ENCODE data around the gene TSTD1. TPM values are rescaled to one million over a fixed set of nuclear protein-coding genes. Genes with fewer than 3 reads are reported as not detected.

TSTD1 gene
- total RNA-seq, 4 donors from 2014 or later: 15.7 to 46.9 (median 37.4) TPM

DNA sequence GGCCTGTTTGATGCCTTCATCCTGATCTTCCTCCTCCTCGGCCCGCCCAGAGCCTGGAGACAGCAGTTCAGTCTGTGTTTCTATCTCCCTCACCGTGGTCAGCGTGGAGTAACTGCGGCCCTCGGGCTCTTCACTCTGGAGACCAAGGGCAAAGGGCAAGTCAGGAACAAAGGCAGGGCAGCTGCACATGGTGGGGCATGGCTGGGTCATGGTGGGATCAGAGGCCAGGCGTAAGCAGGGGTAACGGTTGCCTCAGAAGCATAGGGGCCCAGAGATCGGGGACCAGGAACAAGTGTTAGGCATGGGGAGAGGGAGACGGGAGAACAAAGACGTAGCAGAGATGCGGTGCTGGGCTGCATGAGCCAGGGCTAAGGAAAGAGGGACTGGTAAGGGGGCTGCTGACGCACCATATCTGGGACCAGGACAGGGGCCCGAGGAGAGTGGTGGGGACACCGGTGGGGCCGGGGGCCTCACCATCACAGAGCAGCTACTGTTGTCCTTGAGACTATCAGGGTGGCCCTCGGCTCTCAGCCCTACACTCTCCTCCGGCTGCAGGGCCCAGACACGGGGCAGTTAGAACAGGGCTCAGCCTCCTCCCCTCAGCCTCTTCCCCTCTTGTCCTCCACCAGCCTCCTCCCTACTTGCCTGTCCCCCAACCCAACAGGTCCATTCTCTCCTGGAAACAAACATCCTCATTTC is 34.1 kb upstream of the TSTD1 start:
- DNase-seq (ENCODE audit: low spot score in 2 of 2): no peak
- Histone ChIP-seq H3K27me3 (no peaks in the 10 kb centered on the region), H3K4me1 (no peaks in the 10 kb centered on the region), H3K4me3 (no peak overlapping the region), H3K27ac (no peak overlapping the region), H3K36me3 (no peaks in the 10 kb centered on the region), H3K9me3 (no peaks in the 10 kb centered on the region)
- no peak for TF ChIP-seq POLR2A (IDR thresholded peaks at IDR 0.05)
- no peak for TF ChIP-seq CTCF (IDR thresholded peaks at IDR 0.05)
- TF ChIP-seq EP300 (IDR thresholded peaks at IDR 0.05): no peak
- 62 to 73% methylated on average over 19 of the region's 19 CpGs for WGBS, 2 donors

GRCh38 chr1:161071886-161072371 is 33.2 kb upstream of the TSTD1 start:
- H3K9me3 ChIP-seq: no peaks in the 10 kb centered on the region
- H3K27ac ChIP-seq: no peak overlapping the region
- peaks cover 0 to 4% (median 0%) of the 10 kb centered on the region in 4 donors for H3K4me1 ChIP-seq
- H3K4me3 ChIP-seq: no peak overlapping the region
- H3K36me3 ChIP-seq: no peaks in the 10 kb centered on the region
- WGBS, 2 donors: 60 to 65% methylated on average over 9 of the region's 9 CpGs
- no peak for TF ChIP-seq POLR2A (IDR thresholded peaks at IDR 0.05)
- peak; percentile 19 to 51 (median 36) for TF ChIP-seq CTCF (IDR thresholded peaks at IDR 0.05)
- DNase-seq (ENCODE audit: low spot score in 2 of 2): peak in 1 of 2 donors; percentile 43
- no peaks in the 10 kb centered on the region for H3K27me3 ChIP-seq

DNA sequence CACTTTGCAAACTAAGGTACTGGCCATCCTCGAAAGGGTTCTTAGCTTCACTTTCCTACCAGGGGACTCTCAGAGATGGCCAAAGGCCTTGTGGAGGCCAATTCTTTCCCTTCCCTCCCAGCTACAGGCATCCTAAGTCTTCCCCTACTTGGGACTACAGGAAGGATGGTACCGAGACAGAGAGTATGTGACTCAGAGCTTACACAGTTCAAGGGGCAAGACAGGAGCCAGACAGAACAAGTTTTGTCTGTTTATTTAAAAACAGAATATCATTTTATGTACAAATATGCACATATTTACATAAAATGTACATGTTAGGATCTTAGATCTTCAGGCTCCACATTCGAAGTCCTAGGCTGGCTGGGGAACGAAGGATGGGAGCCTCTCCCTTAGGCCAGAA is 32.0 kb upstream of the TSTD1 start:
- no peaks in the 10 kb centered on the region for H3K27me3 ChIP-seq
- H3K4me3 ChIP-seq: no peak overlapping the region
- DNase-seq (ENCODE audit: low spot score in 2 of 2): no peak
- peaks cover 0 to 4% (median 0%) of the 10 kb centered on the region in 4 donors for H3K4me1 ChIP-seq
- H3K27ac ChIP-seq: no peak overlapping the region
- no peak for TF ChIP-seq EP300 (IDR thresholded peaks at IDR 0.05)
- no peak for TF ChIP-seq CTCF (IDR thresholded peaks at IDR 0.05)
- no peak for TF ChIP-seq POLR2A (IDR thresholded peaks at IDR 0.05)
- 85 to 89% methylated on average over 4 of the region's 4 CpGs for WGBS, 2 donors
- H3K9me3 ChIP-seq: no peaks in the 10 kb centered on the region
- no peaks in the 10 kb centered on the region for H3K36me3 ChIP-seq

DNA sequence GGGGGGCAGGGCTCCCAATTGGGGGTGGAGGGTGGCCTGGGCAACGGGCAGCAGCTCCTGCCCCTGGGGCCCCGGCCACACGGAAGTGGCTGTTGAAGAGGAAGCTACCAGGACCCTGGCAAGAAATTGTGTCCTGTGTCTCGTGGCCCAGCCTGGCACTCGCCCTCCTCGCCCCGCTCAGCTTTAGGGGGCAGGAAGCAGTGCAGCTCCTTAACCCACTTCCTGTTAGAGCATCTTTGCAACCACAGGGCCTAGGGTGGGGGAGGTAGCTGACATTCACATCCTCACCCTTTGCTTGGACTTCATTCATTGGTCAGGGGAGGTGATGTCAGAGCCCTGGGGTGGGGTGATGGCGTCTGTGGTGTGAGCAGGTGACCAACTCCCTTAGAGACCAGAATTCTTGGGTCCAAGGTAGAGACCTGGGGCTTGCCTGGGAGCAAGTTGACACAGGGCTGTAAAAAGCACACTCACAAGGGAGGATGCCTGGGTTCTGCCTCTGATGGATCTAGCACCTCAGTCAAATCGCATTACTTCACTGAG is 31.0 kb upstream of the TSTD1 start, which contains the start of gene ARHGAP30:
TSS of gene ARHGAP30 (minus strand) at position 161 of the 540 bp plus-strand sequence. CDS start 267 bp downstream, outside the sequence.
- Histone ChIP-seq H3K9me3 (no peaks in the 10 kb centered on the region), H3K27ac (peak within 1 kb of the TSS in 2 of 4 donors; percentile 16 to 89), H3K27me3 (peaks cover 0 to 5% of the 10 kb centered on the region in 2 donors), H3K4me1 (peaks cover 0 to 4% (median 0%) of the 10 kb centered on the region in 4 donors), H3K36me3 (no peaks in the 10 kb centered on the region), H3K4me3 (peak within 1 kb of the TSS; percentile 2 to 63 (median 35))
- DNase-seq (ENCODE audit: low spot score in 2 of 2): peak; percentile 16 to 26
- peak in 1 of 2 donors; percentile 38 for TF ChIP-seq EP300 (IDR thresholded peaks at IDR 0.05)
- peak in 1 of 2 donors; percentile 32 for TF ChIP-seq POLR2A (IDR thresholded peaks at IDR 0.05)
- TF ChIP-seq CTCF (IDR thresholded peaks at IDR 0.05): no peak
- WGBS, 2 donors: 67 to 74% methylated on average over 9 of the region's 9 CpGs

DNA sequence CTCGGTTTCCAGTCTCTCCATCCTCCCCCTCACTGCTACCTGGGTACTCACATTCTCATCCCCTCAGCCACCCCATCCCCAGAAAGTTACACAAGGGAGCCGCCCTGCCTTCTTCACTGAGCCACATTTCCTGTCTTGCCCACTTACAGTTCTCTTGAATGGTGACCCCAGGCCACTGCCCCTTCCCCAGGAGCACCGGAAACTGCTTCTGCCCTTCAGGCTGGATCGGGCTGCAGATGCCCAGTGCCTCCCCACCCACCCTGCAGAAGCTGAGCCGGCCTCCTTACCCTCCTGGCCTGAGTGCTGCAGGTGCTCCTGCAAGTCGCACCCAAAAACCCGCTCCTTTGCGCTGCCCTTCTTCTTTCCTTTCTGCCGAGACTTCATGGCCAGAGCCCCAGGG is 30.5 kb upstream of the TSTD1 start:
- Histone ChIP-seq H3K36me3 (no peaks in the 10 kb centered on the region), H3K27ac (peak overlapping the region in 2 of 4 donors; percentile 16 to 89), H3K9me3 (no peaks in the 10 kb centered on the region), H3K4me1 (peaks cover 0 to 4% (median 0%) of the 10 kb centered on the region in 4 donors), H3K4me3 (peak overlapping the region; percentile 2 to 63 (median 35)), H3K27me3 (peaks cover 0 to 10% of the 10 kb centered on the region in 2 donors)
- TF ChIP-seq POLR2A (IDR thresholded peaks at IDR 0.05) (no peak), EP300 (IDR thresholded peaks at IDR 0.05) (no peak)
- DNase-seq (ENCODE audit: low spot score in 2 of 2): no peak
- WGBS, 2 donors: 77 to 81% methylated on average over 9 of the region's 9 CpGs
